ENCODE data around the gene RAPGEFL1.

DNA sequence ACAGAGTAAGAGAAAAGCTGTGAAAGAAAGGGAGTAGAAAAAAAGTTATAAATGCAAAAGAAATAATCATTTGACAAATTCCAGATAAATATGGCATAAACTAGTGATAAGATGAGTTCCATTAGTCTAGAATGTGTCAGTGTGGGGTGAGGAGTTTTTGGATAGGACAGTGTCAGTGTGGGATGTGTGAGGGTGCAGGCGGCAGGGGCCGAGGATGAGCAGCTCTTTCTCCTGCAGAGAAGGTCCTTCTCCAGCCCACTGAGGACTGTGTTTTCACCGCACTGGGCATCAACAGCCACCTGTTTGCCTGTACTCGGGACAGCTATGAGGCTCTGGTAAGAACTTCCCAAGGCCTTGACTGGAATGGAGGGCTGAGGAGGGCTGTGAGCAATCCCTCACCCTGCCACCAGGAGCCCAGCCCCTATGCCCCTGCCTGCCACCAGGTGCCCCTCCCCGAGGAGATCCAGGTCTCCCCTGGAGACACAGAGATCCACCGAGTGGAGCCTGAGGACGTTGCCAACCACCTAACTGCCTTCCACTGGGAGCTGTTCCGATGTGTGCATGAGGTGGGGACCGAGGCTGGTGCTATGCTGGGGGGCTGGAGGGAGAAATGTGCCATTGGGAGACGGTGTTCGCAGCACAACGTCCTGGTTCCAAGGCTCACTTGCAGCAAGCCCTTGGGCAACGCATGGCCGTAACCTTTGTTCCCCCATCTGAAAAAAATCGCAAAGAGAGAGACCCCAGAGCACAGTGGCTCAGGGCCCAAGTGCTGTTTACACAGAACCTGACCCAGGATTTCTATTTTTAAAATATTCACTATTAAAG, 13.1 kb downstream of the RAPGEFL1 start:
- TF ChIP-seq, protein P1, sequence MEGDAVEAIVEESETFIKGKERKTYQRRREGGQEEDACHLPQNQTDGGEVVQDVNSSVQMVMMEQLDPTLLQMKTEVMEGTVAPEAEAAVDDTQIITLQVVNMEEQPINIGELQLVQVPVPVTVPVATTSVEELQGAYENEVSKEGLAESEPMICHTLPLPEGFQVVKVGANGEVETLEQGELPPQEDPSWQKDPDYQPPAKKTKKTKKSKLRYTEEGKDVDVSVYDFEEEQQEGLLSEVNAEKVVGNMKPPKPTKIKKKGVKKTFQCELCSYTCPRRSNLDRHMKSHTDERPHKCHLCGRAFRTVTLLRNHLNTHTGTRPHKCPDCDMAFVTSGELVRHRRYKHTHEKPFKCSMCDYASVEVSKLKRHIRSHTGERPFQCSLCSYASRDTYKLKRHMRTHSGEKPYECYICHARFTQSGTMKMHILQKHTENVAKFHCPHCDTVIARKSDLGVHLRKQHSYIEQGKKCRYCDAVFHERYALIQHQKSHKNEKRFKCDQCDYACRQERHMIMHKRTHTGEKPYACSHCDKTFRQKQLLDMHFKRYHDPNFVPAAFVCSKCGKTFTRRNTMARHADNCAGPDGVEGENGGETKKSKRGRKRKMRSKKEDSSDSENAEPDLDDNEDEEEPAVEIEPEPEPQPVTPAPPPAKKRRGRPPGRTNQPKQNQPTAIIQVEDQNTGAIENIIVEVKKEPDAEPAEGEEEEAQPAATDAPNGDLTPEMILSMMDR (IDR thresholded peaks at IDR 0.05): peak; percentile 29
- TF ChIP-seq TEAD1 (CRISPR knock-in tag; IDR thresholded peaks at IDR 0.05) (no peak), USF2 (CRISPR knock-in tag; IDR thresholded peaks at IDR 0.05) (no peak), FOXP4 (CRISPR knock-in tag; IDR thresholded peaks at IDR 0.05) (no peak), ZNF138 (CRISPR knock-in tag; conservative IDR thresholded peaks at IDR 0.05) (no peak), SMAD3 (CRISPR knock-in tag; IDR thresholded peaks at IDR 0.05; ENCODE audit: borderline replicate concordance) (no peak), CREB1 (CRISPR knock-in tag; IDR thresholded peaks at IDR 0.05) (no peak), GABPB1 (CRISPR knock-in tag; IDR thresholded peaks at IDR 0.05) (no peak)
